Nephron (organoid): ENCODE results near the gene ABHD16B.

Source experiments
- H3K27ac Mint-ChIP-seq, 3 experiments: 2 replicates each; pipeline ENCODE4 v1.8.0; 2020; ENCODE audit warnings: mixed read lengths in 3 of 3, mild to moderate bottlenecking in 2 of 3, moderate library complexity in 1 of 3
- H3K27me3 Mint-ChIP-seq: 2 replicates; pipeline ENCODE4 v1.8.0; 2021; ENCODE audit warnings: low read depth, mild to moderate bottlenecking, moderate library complexity, mixed read lengths
- H3K36me3 Mint-ChIP-seq: 2 replicates; pipeline ENCODE4 v1.8.0; 2020; ENCODE audit warnings: low read depth, mixed read lengths
- H3K4me1 Mint-ChIP-seq: 2 replicates; pipeline ENCODE4 v1.8.0; 2020; ENCODE audit warnings: mixed read lengths
- H3K4me3 Mint-ChIP-seq, 3 experiments: 2 replicates each; pipeline ENCODE4 v1.8.0; 2020; ENCODE audit warnings: mild to moderate bottlenecking in 3 of 3, mixed read lengths in 3 of 3, moderate library complexity in 2 of 3
- H3K9me3 Mint-ChIP-seq: 2 replicates; pipeline ENCODE4 v1.8.0; 2020; ENCODE audit warnings: mixed read lengths
- TF ChIP-seq, protein P1 (sequence below), 3 experiments: fragments of 200-600 bp; sonication (generic); IDR thresholded peaks; one replicate each; pipeline ENCODE4 v1.5.0; 2021; ENCODE audit warnings: antibody characterized with exemption in 3 of 3; ENCODE audit not compliant: unreplicated experiment in 3 of 3

ABHD16B gene

DNA sequence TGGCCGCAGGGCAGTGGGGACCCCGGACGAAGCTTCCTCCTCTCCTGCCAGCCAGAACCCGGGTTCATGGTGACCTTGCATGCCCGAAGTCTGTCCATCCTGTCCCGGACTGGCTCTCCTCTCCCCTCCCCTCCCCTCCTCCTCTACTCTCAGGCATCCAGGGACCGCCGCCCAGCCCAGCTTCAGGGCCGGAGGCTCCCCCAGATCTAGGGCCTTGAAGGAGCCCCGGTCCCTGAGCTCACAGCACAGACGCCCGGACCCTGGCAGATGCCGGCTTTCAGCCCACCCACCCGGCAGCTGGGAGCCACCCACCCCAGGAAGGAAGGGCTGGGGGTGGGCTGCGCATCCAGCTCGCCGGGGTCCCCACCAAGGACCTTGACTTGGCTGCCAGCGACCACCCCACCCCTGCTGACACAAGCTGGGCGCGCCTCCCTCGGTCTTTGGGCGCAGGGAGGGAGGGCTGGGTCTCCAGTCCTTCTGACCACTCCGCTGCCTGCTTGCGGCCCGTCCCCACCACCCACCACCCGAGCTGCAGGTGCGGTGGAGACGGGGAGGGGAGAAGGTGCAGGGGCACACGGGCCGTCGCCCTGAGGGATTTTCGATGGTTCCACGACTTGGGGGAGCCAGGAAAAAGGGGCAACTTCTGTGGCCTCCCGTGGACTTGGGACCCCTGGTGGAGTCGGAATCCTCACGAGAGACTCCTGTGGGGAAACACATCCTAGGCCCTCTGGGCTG lies 5.8 kb upstream of the ABHD16B start:
- H3K4me3 Mint-ChIP-seq: no peak overlapping the region
- TF ChIP-seq, protein P1, sequence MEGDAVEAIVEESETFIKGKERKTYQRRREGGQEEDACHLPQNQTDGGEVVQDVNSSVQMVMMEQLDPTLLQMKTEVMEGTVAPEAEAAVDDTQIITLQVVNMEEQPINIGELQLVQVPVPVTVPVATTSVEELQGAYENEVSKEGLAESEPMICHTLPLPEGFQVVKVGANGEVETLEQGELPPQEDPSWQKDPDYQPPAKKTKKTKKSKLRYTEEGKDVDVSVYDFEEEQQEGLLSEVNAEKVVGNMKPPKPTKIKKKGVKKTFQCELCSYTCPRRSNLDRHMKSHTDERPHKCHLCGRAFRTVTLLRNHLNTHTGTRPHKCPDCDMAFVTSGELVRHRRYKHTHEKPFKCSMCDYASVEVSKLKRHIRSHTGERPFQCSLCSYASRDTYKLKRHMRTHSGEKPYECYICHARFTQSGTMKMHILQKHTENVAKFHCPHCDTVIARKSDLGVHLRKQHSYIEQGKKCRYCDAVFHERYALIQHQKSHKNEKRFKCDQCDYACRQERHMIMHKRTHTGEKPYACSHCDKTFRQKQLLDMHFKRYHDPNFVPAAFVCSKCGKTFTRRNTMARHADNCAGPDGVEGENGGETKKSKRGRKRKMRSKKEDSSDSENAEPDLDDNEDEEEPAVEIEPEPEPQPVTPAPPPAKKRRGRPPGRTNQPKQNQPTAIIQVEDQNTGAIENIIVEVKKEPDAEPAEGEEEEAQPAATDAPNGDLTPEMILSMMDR (IDR thresholded peaks at IDR 0.05; ENCODE audit: unreplicated experiment in 3 of 3): no peak
- peak overlapping the region in 2 of 3 experiments; percentile 67 to 93 for H3K27ac Mint-ChIP-seq
- no peaks in the 10 kb centered on the region for H3K27me3 Mint-ChIP-seq
- no peaks in the 10 kb centered on the region for H3K36me3 Mint-ChIP-seq
- peaks cover 35% of the 10 kb centered on the region for H3K4me1 Mint-ChIP-seq
- H3K9me3 Mint-ChIP-seq: no peaks in the 10 kb centered on the region

DNA sequence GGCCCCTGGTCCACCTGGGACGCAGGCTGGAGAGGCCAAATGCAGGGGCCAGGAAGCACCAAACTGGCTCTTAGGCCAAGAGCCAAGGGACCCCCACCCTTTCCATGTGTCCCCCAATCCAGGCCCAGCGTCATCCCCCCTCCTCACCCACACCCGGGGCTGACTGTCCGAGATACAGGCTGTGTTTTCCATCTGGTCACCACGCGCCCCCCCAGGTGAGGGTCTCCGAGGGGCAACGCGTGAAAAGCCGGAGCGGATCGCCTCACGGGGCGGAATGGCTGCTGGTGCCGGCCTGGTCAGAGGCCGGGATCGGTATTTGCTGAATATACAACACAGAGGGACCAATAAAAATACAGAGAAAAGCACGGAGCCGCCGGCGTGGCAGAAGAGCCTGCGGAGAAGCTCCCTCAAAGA lies 5.2 kb upstream of the ABHD16B start:
- Mint-ChIP-seq H3K4me1 (peaks cover 30% of the 10 kb centered on the region), H3K4me3 (peak overlapping the region; percentile 25 to 47 (median 43)), H3K9me3 (no peaks in the 10 kb centered on the region), H3K27me3 (no peaks in the 10 kb centered on the region), H3K27ac (peak overlapping the region; percentile 93 to 97 (median 93)), H3K36me3 (no peaks in the 10 kb centered on the region)
- TF ChIP-seq, protein P1 (IDR thresholded peaks at IDR 0.05; ENCODE audit: unreplicated experiment in 3 of 3): no peak

DNA sequence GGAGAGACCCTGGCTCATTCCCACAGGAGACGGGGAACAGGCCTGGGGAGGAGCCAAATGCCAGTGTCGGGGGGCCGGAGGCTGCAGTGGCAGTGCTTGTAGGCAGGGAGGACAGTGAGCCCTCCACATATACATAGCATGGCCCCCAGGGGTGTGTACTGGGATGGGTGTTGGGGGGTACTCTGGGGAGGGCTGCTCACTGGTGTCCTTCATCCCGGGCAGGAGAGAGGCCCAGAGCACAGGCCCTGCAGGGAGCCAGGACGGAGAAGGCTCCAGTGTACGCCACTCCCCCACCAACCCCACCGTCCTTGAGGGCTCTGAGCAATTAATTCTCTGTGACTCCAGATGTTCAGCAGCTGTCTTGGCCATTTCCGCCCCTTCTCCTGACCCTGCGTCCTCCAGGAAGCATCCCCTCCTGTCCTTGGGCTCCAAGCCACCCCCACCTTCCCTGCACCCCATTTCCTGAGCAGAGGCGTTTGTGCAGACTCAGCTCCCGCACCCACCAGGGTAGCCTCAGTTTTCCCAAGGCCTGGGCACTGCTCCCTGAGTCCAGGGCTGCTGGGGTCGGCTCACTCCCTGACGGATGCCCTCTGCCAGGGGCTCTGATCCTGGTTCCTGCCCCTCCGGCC lies 3.4 kb upstream of the ABHD16B start:
- H3K9me3 Mint-ChIP-seq: no peaks in the 10 kb centered on the region
- H3K27me3 Mint-ChIP-seq: no peaks in the 10 kb centered on the region
- no peaks in the 10 kb centered on the region for H3K36me3 Mint-ChIP-seq
- H3K27ac Mint-ChIP-seq: peak overlapping the region; percentile 93 to 97 (median 93)
- H3K4me3 Mint-ChIP-seq: peak overlapping the region; percentile 65 to 73 (median 68)
- TF ChIP-seq, protein P1 (IDR thresholded peaks at IDR 0.05; ENCODE audit: unreplicated experiment in 3 of 3): no peak
- peaks cover 27% of the 10 kb centered on the region for H3K4me1 Mint-ChIP-seq

DNA sequence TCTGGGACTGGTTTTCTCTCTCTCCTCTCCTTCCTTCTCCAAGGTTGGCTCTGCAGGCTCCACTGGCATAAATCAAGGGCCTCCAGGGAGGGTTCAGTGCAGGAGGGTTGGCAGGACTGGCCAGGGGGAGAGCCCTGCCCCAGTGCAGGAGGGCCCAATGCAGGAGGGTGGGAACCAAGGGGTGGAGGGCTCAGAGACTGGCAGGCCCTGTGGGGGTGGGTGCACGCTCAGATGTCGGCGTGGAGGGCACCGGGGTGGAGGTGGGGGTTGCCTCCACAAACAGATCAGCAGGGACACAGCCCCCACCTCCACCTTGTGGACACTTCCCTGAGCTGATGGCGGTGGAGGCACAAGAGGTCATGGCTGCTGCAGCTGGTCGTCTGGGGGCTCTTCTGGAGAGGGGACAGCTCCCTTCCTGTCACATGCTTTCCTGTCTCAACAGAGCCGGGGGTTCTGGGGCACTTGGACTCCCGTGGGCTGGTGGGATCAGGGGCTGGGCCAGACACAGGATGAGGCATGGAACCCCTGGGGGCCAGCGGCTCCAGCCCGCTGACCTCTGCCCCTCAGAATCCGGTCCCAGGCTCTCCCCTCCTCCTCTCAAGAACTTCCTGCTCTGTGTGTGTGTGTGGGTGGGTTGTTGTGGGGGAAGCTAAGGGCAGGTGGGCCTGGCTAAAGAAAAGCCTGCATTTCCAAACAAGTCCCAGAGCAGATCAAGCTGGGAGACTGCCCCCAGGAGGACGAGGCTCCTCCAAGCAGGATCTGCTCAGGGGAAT lies 2.7 kb upstream of the ABHD16B start:
- TF ChIP-seq, protein P1 (IDR thresholded peaks at IDR 0.05; ENCODE audit: unreplicated experiment in 3 of 3): peak; percentile 40 to 60 (median 52)
- Mint-ChIP-seq H3K27me3 (no peaks in the 10 kb centered on the region), H3K9me3 (no peaks in the 10 kb centered on the region), H3K4me3 (peak overlapping the region; percentile 65 to 73 (median 68)), H3K4me1 (peaks cover 29% of the 10 kb centered on the region), H3K36me3 (peaks cover 3% of the 10 kb centered on the region), H3K27ac (peak overlapping the region; percentile 93 to 97 (median 93))

DNA sequence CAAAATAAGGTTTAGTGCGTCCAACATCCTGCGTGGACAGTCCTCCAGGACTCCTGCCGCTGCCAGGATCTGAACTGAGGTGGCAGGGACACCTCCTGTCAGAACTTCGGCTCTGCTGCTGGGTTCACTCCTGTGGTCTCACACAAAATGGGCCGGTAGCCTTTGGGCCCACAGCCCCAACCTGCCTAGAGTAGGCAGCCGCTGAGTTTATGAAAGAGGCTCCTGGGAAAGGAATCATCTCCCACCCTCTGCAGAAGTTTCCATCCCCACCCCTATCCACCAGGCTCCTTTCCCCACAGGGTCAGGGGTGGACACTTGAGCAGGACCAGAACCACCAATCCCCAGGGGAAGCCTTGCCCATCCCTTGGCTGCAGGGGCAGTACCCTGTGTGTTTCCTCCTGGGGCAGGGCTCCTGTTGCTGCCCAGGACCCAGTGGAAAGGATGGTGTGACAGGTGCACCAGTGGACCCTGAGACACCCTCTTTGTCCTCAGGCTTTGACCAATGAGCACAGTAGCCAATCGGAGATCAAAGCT lies 2.1 kb upstream of the ABHD16B start:
- peak overlapping the region; percentile 60 to 73 (median 68) for H3K4me3 Mint-ChIP-seq
- TF ChIP-seq, protein P1 (IDR thresholded peaks at IDR 0.05; ENCODE audit: unreplicated experiment in 3 of 3): no peak
- no peaks in the 10 kb centered on the region for H3K9me3 Mint-ChIP-seq
- H3K36me3 Mint-ChIP-seq: peaks cover 3% of the 10 kb centered on the region
- H3K27me3 Mint-ChIP-seq: no peaks in the 10 kb centered on the region
- peak overlapping the region; percentile 93 to 97 (median 93) for H3K27ac Mint-ChIP-seq
- peaks cover 35% of the 10 kb centered on the region for H3K4me1 Mint-ChIP-seq
